HG02981 (cell line): ENCODE data around the gene SNX25.
A peak's percentile ranks its signal among the peaks of the same experiment; 100 is the strongest.
"Not testable (repeated sequence)": the region's sequence is repeated elsewhere in the genome, so short reads cannot be mapped to it uniquely, and the experiment has no call there.

Experiments used
- ATAC-seq: cut with Tn5 transposase; IDR thresholded peaks from one replicate; pipeline ENCODE4 v1.9.1; 2021; ENCODE audit warnings: mild to moderate bottlenecking, moderate library complexity; ENCODE audit not compliant: unreplicated experiment

The SNX25 gene

DNA sequence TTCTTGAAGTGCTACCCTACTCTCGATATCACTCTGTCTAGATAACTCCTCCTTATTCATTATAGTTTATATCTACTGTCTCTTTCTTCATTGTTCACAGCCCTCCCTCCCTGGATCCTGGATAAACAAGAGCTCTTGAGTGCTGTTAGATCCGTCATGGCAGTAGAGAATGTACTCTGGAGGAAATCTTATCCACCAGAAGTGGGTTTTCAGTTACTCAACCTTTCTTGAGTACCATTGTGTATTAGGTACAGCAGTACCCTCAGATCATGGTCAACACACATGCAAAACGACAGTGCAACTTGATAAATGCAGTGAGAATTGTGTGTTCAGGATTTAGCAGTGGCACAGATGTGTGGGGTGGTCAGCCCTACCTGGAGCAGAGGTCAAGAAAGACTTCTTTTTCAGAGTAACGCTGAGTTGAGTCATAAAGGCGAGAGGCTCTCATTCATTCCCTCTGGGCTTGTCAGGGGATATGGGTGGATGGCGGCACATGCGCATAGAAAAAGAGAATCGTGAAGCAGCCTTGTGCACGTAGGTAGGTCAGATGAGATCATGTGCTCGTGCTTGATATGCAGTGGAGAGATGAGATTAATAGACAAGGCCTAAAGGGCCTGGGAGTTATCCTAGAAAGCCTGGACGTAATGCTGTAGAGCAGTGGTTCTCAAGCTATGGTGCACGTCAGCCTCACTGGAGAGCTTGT, 89.5 kb downstream of the SNX25 start:
- no peak for ATAC-seq

DNA sequence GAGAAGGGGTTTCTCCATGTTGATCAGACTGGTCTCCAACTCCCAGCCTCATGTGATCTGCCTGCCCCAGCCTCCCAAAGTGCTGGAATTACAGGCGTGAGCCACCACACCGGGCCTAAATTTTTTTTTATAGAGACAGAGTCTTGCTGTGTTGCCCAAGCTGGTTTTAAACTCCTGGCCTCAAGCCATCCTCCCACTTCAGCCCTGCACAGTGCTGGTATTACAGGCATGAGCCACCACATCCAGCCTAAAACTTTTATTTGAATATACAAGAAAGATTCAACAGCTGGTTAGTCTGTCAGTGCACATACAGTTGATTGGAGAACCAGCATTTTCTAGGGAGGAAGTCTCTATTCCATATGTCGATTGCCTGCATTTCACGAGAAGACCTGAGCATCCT, 95.1 kb downstream of the SNX25 start:
- peak; percentile 2 for ATAC-seq

DNA sequence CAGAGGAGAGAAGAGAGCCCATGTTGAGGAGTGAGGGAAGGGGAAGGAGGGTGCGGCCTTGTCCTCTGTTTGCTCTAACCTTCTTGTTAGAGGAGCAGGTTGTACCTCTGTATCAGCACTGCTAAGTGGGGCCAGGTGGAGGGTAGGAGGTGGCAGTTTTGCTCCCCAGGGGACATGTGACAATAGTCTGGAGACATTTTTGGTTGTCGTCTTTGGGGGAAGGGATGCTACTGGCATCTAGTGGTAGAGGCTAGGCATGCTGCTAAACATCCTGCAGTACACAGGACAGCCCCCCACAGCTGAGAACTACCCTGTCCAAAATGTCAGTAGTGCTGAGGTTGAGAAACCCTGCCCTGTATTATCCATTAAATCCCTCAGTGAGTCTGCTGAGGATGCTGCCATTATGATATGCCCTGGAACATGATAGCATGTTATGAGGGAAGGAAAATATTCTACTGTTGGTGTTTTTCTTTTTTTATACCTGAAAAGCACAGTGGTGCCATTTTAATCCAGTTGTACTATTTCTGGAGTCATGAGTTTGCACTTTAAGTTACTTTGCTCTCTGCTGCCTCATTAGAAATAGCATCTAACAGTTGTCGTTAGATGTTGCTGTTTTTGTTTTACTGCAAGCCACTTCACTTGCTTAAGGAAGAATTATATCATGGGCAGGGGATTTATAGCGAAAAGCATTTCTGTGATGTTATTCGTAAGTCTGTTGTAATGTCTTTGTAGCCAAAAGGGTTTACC, 95.7 kb downstream of the SNX25 start:
- ATAC-seq, result peak; percentile 56

- ATAC-seq, result no peak
Measured at GRCh38 chr4:185305979-185306442, 96.6 kb downstream of the SNX25 start.

GRCh38 chr4:185307136-185307950, 97.9 kb downstream of the SNX25 start:
- ATAC-seq, result peak; percentile 66

DNA sequence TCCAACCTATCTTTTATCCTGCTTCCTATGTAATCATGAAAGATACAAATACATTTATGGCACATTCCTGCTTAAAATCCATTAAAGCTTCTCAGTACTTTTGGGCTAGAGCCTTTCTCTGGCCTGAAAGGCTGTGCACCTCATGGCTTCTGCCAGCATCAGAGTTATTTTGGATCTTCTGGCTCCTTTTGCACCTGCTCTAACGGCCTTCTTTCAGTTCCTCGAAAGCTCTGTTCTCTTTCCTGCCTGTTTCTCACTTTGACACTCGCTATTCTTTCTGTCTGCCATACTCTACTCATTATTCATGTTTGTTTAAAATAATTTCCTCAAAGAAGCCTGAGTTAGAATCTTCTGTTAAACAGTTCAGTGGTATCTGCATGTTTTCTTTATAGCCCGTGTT, 100.4 kb downstream of the SNX25 start:
- ATAC-seq, result peak; percentile 50

DNA sequence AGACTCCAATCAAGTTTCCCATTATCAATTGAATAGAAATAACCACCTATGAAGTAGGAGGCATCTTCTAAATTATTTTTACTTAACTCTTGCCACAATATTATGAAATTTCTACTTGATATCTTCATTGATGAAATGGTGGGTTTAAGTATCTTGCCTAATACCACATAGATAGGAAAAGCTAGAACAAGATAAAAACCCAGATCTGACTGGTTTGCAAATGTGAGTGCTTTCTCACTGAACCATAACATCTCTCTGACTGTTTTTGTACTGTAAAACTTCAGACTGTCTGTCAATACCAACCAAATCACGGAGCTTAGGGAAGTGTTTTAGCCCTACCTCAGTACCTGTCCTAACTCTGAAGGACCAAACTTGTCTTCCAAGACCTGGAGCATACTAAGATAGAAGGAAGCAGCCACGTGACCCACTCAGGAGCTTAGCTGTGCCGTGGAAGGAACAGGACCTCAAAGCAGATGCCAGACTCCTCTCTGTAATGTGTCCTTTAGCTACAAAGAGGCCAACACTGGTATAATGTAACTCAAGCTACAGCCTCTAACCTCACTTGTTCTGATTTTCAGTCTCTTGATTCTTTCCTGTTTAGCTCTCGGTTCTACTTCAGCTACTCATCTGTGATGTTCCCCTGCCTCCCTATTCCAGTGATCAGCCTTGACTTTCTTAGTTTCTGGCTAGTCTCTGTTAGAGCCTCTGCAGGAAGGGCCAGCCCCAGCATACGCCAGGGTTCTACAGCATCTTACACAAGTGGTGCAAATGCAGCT, 101.9 kb downstream of the SNX25 start:
- ATAC-seq, result peak; percentile 24

DNA sequence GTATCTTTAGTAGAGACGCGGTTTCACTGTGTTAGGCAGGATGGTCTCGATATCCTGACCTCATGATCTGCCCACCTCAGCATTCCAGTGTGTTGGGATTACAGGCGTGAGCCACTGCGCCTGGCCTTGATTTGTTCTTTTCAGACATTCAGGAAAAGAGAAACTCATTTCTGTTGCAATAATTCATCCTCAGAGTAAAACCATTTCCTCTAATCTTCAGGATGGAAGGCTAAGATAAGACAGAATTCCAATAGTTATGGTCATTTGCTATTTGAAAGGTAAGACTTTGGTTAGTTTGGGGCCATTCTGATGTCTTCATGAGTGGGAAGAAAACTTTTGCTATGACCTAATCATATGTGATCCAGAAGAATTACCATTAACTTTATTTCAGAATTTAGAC, 103.3 kb downstream of the SNX25 start:
- ATAC-seq, result no peak

- ATAC-seq, result not testable (repeated sequence)
Measured at GRCh38 chr4:185317462-185317861, 108.1 kb downstream of the SNX25 start.

DNA sequence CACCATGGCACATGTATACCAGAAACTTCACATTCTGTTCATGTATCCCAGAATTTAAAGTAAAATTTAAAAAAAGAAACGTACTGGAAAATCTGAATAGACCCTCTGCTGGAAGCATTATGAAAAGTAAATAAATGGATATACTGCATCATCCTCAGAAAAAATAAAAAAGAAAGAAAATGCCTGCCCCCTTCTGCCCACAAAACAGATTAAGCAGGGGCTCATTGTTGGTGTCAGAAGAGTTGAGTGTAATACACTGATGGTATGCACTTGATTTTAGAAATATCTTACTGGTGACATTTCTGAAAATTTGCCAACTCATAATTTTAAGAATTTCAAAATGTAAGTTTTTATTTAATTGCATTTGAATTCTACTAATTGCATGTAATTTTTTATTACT, 108.5 kb downstream of the SNX25 start:
- no peak for ATAC-seq

- ATAC-seq, result no peak
Measured at GRCh38 chr4:185318679-185319078, 109.3 kb downstream of the SNX25 start.

DNA sequence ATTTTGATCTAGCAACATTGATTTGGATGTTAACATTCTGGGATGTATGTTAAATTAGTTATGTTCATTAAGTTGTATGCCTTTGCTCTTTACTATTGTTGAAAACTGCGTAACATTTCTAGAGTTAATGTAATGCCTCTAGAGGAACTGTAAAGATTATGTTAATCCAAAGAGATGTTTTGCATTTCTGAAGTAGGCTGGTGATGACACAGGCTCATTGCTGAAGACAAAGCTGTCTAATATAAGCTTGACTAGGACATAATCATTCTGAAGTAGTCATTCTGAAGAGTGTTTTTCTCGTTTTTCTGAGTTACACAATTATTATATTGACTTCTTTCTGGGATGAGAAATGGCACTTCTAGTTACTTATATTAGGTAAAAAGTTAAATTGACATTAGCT, 113.4 kb downstream of the SNX25 start:
- ATAC-seq, result no peak

GRCh38 chr4:185323606-185324005, 114.2 kb downstream of the SNX25 start:
- ATAC-seq, result no peak

DNA sequence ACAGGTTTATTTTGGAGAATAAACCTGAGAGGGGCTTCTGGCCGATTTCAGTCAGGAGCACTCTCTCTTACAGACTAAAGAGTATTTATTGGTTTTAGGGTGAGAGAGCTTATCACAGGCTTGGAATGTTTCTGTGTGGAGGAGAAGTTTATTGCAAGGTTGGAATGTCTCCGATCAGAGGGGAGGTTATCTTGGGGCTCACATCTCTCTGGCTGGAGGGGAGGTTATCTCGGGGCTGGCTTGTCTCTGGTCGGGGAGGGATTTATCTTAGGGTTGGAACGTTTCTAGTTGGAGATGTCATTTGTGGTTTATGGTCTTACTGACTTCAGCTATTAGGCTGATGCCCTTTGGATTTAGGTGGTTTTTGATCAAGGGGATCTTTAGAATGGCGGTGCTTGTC, 115.0 kb downstream of the SNX25 start:
- not testable (repeated sequence) for ATAC-seq

GRCh38 chr4:185325721-185326120, 116.3 kb downstream of the SNX25 start:
- not testable (repeated sequence) for ATAC-seq

DNA sequence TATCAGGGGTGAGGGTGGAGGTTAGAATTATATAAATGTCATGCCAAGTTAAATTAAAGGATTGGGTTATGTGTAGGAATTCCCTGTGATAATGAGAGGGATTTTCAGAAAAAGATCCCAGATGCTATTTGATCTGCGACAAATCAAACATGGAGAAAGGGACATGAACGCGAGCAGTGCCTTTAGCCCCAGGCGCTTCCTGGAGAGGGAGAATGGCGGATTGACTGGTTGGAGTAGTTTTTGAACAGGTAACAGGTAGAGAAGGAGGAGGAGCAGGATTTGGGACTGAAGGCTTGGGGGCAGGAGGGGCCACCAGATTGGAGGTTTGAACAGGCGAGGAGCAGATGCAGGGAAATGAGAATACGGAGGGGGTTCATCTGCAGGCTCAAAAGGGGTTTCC, 119.2 kb downstream of the SNX25 start:
- ATAC-seq, result no peak

DNA sequence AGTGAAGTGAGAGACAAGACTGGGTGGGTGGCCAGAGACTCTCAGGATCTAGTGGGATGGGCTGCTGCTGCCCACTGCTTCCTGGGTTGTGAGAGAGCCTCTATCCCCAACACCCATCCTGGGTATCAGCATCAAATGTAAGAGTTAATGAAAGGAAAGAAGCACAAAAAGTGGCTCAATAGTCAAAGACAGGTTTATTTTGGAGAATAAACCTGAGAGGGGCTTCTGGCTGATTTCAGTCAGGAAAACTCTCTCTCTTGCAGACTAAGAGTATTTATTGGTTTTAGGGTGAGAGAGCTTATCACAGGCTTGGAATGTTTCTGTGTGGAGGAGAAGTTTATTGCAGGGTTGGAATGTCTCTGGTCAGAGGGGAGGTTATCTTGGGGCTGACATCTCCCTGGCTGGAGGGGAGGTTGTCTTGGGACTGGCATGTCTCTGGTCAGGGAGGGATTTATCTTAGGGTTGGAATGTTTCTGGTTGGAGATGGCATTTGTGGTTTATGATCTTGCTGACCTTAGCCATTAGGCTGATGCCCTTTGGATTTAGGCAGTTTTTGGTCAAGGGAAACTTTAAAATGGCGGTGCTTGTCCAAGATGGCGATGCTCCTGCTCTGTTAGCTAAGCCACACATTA, 120.6 kb downstream of the SNX25 start:
- not testable (repeated sequence) for ATAC-seq

DNA sequence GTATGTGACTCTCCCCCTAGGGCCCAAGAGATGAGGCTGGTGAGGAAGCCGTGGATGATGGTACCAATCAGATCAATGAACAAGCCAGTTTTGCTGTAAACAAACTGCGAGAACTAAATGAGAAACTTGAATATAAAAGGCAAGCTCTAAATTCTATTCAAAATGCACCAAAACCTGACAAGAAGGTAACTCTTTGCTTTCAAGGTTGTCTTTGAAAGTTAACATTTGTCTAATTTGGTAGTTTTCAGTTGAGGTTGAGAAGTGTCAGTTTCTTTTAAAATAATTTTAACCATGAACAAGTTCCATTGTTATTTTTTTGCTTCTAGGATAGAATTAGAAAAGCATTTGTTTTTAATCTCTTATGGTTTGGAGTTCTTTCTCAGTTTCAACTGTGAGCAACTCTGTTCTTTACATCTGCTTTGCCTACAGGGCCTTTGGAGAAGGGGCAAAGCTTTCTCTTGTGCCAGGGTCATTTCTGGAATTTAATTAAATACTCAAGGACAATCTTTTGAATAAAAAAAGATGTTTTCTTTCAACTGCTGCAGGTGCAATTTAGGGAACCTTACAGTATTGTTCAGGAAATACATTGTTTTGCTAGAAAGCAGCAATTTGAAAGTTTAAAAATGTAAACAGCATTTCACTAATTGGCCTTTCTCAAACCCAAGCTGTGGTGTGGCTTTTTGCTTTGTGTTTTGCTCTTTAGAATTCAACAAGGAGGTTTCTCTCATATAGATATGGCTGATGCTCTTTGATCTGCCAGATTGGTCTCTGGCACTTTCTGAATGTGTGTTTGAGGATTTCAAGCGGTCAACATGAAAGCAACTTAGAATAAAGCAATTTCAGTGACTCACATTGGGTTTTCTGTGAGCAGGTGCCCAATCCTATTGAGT, 123.4 kb downstream of the SNX25 start:
- ATAC-seq, result peak; percentile 80

- no peak for ATAC-seq
Measured at GRCh38 chr4:185334326-185334725, 124.9 kb downstream of the SNX25 start.
